Right renal cortex interstitium (tissue), 3 donors: ENCODE measurements around the gene ARFRP1. TPM values are rescaled to one million over a fixed set of nuclear protein-coding genes. Genes with fewer than 3 reads are reported as not detected.
"Not testable (repeated sequence)": the region's sequence is repeated elsewhere in the genome, so short reads cannot be mapped to it uniquely, and the experiment has no call there.

Source experiments
- DNase-seq, 3 donors: peaks; one replicate each; pipeline ENCODE4 v3.0.0-alpha.2; 2013; ENCODE audit warnings: low read depth in 3 of 3, low spot score in 2 of 3
- polyA plus RNA-seq, 3 donors: library from polyadenylated mRNA; unstranded; fragments of 120-200 nt; gene quantifications; one replicate each; pipeline ENCODE4 v1.2.1, GENCODE V29; 2013; ENCODE audit not compliant: insufficient read length in 3 of 3

The ARFRP1 gene
- polyA plus RNA-seq, 3 donors = 29.9 to 31.9 (median 30.8) TPM

- DNase-seq = no peak
These were observed 25.9 kb upstream of the ARFRP1 start for GRCh38 chr20:63733579-63734081.

DNA sequence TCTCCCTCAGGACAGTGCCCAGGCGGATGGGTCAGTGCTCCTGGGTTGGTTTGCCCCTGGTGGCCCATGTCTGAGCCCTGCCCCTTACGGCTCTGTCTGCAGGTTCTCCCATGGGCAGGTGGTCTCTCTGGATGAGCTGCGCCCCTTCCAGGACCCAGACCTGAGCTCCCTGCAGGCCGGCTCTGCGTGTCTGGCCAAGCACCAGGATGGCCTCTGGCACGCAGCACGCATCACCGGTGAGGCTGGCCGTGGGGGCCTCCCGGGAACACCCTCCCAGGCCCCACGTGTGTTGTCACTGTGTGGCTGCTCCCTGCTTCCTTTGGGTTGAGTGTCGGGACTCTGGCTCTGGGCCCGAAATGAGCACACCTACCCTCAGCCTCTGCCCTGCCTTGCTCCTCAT, 25.3 kb upstream of the ARFRP1 start:
- no peak for DNase-seq

DNA sequence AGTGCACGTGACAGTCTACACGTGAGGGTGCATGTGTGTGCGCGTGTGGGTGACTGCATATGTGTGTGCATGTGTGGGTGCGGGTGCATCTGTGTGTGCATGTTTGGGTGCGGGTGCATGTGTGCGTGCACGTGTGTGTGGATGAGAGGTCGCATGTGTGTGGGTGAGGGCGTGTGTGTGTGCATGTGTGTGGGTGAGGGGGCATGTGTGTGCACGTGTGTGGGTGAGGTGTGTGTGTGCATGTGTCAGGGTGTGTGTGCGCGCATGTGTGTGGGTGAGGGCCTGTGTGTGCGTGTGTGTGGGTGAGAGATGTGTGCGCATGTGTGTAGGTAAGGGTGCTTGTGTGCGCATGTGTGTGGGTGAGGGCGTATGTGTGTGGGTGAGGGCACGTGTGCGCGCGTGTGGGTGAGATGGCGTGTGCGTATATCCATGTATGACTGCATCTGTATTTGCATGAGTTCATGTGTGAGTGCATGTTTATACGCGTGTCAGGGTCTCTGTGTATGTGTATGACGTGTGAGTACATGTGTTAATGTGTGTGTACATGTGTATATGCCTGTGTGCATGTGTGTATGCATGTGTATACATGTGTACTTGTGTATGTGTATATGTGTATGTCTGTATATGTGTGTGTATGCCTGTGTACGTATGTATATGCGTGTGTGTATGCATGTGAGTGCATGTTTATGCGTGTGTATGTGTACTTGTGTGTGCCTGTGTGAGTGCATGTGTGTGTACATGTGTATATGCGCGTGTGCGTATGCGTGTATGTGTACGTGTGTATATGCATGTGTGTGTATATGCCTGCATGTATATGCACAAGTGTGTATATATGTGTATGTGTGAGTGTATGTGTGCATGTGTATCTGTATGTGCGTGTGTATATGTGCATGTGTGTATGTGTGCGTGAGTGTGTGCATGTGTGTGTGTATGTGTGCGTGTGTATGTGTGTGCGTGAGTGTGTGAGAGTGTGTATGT, 24.6 kb upstream of the ARFRP1 start:
- no peak for DNase-seq

- DNase-seq = no peak
These were observed 23.6 kb upstream of the ARFRP1 start for GRCh38 chr20:63731410-63731809.

- DNase-seq = not testable (repeated sequence)
These were observed 22.5 kb upstream of the ARFRP1 start for GRCh38 chr20:63730189-63730733.

GRCh38 chr20:63722967-63723622, 15.3 kb upstream of the ARFRP1 start:
- DNase-seq = not testable (repeated sequence)

GRCh38 chr20:63718996-63719395, 11.2 kb upstream of the ARFRP1 start:
- DNase-seq = no peak

- DNase-seq = no peak
These were observed 7.1 kb upstream of the ARFRP1 start for GRCh38 chr20:63714858-63715257.

- no peak for DNase-seq
These were observed 4.4 kb upstream of the ARFRP1 start for GRCh38 chr20:63712191-63712590.

DNA sequence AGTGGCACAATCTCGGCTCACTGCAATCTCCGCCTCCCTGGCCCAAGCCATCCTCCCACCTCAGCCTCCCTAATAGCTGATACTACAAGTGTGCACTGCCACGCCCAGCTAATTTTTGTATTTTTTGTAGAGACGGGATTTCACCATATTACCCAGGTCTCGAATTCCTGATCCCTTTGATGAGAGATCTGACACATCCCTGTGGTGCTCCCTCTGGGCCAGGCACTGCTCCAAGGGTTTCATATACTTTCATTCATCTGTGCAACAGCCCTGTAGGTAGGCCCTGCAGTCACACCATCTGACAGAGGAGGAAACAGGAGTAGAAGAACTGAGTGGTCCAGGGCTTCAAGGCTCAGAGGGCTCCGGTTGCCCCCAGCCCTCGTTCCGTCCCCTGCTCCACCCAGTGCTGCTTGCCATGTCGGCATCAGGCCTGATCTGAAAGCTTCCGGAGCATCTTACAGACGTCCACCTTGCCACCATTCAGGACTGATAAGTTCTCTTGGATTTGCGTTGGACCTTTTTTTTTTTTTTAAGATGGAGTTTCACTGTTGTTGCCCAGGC, 3.4 kb upstream of the ARFRP1 start:
- DNase-seq = no peak

GRCh38 chr20:63709149-63709527, 1.4 kb upstream of the ARFRP1 start:
- no peak for DNase-seq

GRCh38 chr20:63708301-63709148, 749 bp upstream of the ARFRP1 start:
- DNase-seq = no peak

- no peak for DNase-seq
These were observed 771 bp downstream of the ARFRP1 start for GRCh38 chr20:63706852-63707557.

DNA sequence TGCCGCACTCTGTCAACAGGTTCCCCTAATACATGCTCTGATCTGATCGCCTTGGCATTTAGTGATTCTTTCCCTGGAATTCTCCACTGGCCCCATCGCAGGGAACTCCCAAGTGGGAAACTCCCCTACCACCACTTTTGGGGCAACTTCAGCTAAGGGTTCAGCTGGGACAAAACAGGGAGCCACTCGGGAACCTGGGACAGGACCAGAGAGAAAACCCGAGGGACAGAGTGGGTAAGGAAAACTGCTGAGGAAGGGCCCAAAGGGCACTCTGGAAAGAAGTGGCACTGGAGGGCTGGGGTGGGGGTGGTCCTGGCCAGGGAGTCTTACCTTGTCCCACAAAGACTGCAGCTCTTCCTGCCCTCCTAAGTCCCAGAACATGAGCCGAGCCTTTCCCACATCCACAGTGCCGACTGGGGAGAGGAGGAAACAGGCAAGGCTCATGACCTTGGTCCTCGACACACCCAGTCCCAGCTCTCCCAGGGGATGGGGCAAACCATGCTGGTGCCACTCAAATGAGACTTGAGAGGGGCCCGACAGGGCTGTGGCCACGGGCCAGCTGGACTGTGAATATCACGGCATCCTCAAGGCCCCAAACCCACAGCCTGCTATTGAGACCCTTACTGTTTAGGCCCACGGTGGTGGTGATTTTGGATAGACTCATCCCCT, 1.6 kb downstream of the ARFRP1 start:
- DNase-seq = no peak

DNA sequence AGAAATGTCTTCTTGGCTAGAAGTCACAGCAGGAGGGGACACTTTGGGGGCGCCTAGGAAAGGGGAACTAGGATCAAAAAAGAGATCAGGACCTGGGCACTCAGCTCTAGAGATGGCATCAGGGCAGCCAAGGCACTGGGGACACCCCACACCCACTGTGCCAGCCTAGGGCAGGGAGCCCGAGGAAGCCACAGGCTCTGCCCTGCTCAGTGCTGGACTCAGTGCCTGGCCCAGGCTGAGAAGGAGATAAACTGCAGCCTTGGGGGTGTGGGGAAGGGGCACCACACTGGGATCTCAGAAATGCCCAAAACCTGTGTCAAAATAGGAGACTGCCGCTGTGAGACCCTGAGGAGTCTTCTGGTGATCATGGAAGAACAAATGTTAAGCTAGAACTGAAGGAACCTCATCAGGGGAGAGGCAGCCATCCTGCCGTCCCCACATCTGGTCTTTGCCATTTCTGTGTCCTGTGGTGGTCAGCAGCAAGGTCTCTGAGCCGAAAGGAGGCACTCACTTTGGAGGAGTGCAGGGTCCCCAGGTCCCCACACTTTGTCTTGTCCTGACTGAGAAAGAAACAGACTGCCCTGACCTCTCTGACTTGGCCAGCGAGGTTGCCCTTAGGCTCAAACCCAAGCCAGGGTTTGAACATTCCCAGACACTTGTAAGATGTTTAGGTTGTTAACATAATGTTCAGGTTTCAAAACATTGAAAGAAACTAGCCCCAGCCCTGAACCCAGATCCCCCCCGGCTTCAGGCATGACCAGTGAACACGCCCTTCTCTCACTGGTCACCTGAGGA, 2.3 kb downstream of the ARFRP1 start:
- DNase-seq = no peak

GRCh38 chr20:63704749-63705117, 3.0 kb downstream of the ARFRP1 start:
- no peak for DNase-seq

DNA sequence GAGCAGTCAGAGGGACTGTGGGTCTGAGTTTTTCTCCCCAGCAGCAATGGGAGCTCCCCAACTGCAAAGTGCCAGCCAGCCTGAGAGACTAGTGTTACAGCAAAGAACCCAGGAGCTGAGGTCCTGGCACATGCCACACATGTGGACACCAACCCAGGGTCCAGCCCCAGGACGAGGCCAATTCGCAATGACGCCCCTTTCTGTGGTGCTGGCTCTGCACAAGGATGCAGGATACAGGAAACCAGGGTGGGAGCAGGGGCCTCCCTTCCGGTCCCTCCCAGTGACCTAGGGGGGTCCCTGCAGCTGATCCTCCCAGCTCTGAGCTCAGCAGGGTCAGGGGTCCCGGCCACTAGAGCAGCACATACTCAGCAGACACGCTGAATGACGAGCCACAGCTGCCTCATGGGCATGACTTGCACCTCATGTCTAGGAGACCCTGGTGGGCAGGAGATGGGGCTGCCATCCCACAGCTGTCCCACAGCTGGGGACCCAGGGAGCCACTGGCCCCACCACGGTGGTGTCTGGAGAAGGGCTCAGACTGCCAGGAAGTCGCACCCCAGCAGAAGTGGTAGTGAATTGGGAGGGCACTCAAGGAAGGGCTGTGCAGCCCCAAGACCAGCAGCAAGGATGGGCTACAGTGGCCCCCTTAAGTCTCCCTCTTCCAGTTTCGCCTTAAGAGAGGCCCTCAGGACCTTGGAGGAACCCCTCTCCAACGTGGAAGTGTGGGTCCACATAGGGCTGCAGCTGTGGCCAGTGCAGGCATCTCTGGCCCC, 3.6 kb downstream of the ARFRP1 start:
- DNase-seq = no peak
